ENCODE data around the gene SLC5A7. TPM values are rescaled to one million over a fixed set of nuclear protein-coding genes. Genes with fewer than 3 reads are reported as not detected.

SLC5A7 gene
- polyA plus RNA-seq: under 1 TPM in 1 of 2 donors, not detected in 1; 0.02 TPM

GRCh38 chr2:107986278-107987217, at the start of gene SLC5A7:
TSS of gene SLC5A7 (plus strand) at chr2:107986524. CDS start at chr2:107988156, 1,632 bp downstream.
- Histone ChIP-seq H3K27me3 (ENCODE audit: control insufficient read depth in 1 of 2, insufficient read depth in 2 of 2, low read length in 2 of 2) (peaks cover 0 to 6% of the 10 kb centered on the region in 2 donors), H3K9me3 (ENCODE audit: control insufficient read depth in 2 of 2, insufficient read depth in 1 of 2, low read depth in 1 of 2, low read length in 1 of 2) (no peaks in the 10 kb centered on the region), H3K4me1 (ENCODE audit: control insufficient read depth in 2 of 2, insufficient read depth in 2 of 2, low read length in 1 of 2) (peaks cover 0 to 7% of the 10 kb centered on the region in 2 donors), H3K4me3 (ENCODE audit: low read depth in 1 of 2, low read length in 2 of 2) (peak within 1 kb of the TSS in 1 of 2 donors; percentile 4), H3K36me3 (ENCODE audit: control insufficient read depth in 2 of 2, insufficient read depth in 2 of 2, low read length in 1 of 2) (no peaks in the 10 kb centered on the region), H3K27ac (ENCODE audit: low read depth in 2 of 2, low read length in 1 of 2) (no peak within 1 kb of the TSS)
- WGBS, 2 donors: 7% methylated on average over 70 to 75 of the region's 75 CpGs

- Histone ChIP-seq H3K4me1 (ENCODE audit: control insufficient read depth in 2 of 2, insufficient read depth in 2 of 2, low read length in 1 of 2) (no peaks in the 10 kb centered on the region), H3K27me3 (ENCODE audit: control insufficient read depth in 1 of 2, insufficient read depth in 2 of 2, low read length in 2 of 2) (no peaks in the 10 kb centered on the region), H3K27ac (ENCODE audit: low read depth in 2 of 2, low read length in 1 of 2) (no peak overlapping the region), H3K4me3 (ENCODE audit: low read depth in 1 of 2, low read length in 2 of 2) (no peak overlapping the region), H3K36me3 (ENCODE audit: control insufficient read depth in 2 of 2, insufficient read depth in 2 of 2, low read length in 1 of 2) (no peaks in the 10 kb centered on the region), H3K9me3 (ENCODE audit: control insufficient read depth in 2 of 2, insufficient read depth in 1 of 2, low read depth in 1 of 2, low read length in 1 of 2) (no peaks in the 10 kb centered on the region)
- WGBS, 2 donors: 60 to 65% methylated on average over 4 of the region's 4 CpGs
These were observed 24.9 kb upstream of the SLC5A7 start for GRCh38 chr2:107961395-107961794.

- no peaks in the 10 kb centered on the region for H3K36me3 ChIP-seq (ENCODE audit: control insufficient read depth in 2 of 2, insufficient read depth in 2 of 2, low read length in 1 of 2)
- no peaks in the 10 kb centered on the region for H3K9me3 ChIP-seq (ENCODE audit: control insufficient read depth in 2 of 2, insufficient read depth in 1 of 2, low read depth in 1 of 2, low read length in 1 of 2)
- no peaks in the 10 kb centered on the region for H3K27me3 ChIP-seq (ENCODE audit: control insufficient read depth in 1 of 2, insufficient read depth in 2 of 2, low read length in 2 of 2)
- H3K4me1 ChIP-seq (ENCODE audit: control insufficient read depth in 2 of 2, insufficient read depth in 2 of 2, low read length in 1 of 2): no peaks in the 10 kb centered on the region
- no peak overlapping the region for H3K27ac ChIP-seq (ENCODE audit: low read depth in 2 of 2, low read length in 1 of 2)
- WGBS, 2 donors: 66% methylated on average over 1 of the region's 1 CpG
- no peak overlapping the region for H3K4me3 ChIP-seq (ENCODE audit: low read depth in 1 of 2, low read length in 2 of 2)
These were observed 22.1 kb upstream of the SLC5A7 start for GRCh38 chr2:107964185-107964584.

- Histone ChIP-seq H3K27me3 (ENCODE audit: control insufficient read depth in 1 of 2, insufficient read depth in 2 of 2, low read length in 2 of 2) (peaks cover 0 to 6% of the 10 kb centered on the region in 2 donors), H3K36me3 (ENCODE audit: control insufficient read depth in 2 of 2, insufficient read depth in 2 of 2, low read length in 1 of 2) (no peaks in the 10 kb centered on the region), H3K27ac (ENCODE audit: low read depth in 2 of 2, low read length in 1 of 2) (no peak overlapping the region), H3K9me3 (ENCODE audit: control insufficient read depth in 2 of 2, insufficient read depth in 1 of 2, low read depth in 1 of 2, low read length in 1 of 2) (no peaks in the 10 kb centered on the region), H3K4me3 (ENCODE audit: low read depth in 1 of 2, low read length in 2 of 2) (no peak overlapping the region), H3K4me1 (ENCODE audit: control insufficient read depth in 2 of 2, insufficient read depth in 2 of 2, low read length in 1 of 2) (peaks cover 0 to 7% of the 10 kb centered on the region in 2 donors)
- WGBS, 2 donors: 38 to 54% methylated on average over 2 of the region's 2 CpGs
These were observed 1.6 kb upstream of the SLC5A7 start for GRCh38 chr2:107984707-107985106.

GRCh38 chr2:107988108-107988507, 1.8 kb downstream of the SLC5A7 start:
- peaks cover 0 to 7% of the 10 kb centered on the region in 2 donors for H3K4me1 ChIP-seq (ENCODE audit: control insufficient read depth in 2 of 2, insufficient read depth in 2 of 2, low read length in 1 of 2)
- no peak overlapping the region for H3K27ac ChIP-seq (ENCODE audit: low read depth in 2 of 2, low read length in 1 of 2)
- H3K4me3 ChIP-seq (ENCODE audit: low read depth in 1 of 2, low read length in 2 of 2): no peak overlapping the region
- no peaks in the 10 kb centered on the region for H3K9me3 ChIP-seq (ENCODE audit: control insufficient read depth in 2 of 2, insufficient read depth in 1 of 2, low read depth in 1 of 2, low read length in 1 of 2)
- 92 to 93% methylated on average over 10 of the region's 10 CpGs for WGBS, 2 donors
- peaks cover 0 to 6% of the 10 kb centered on the region in 2 donors for H3K27me3 ChIP-seq (ENCODE audit: control insufficient read depth in 1 of 2, insufficient read depth in 2 of 2, low read length in 2 of 2)
- no peaks in the 10 kb centered on the region for H3K36me3 ChIP-seq (ENCODE audit: control insufficient read depth in 2 of 2, insufficient read depth in 2 of 2, low read length in 1 of 2)

- H3K9me3 ChIP-seq (ENCODE audit: control insufficient read depth in 2 of 2, insufficient read depth in 1 of 2, low read depth in 1 of 2, low read length in 1 of 2): no peaks in the 10 kb centered on the region
- peaks cover 0 to 6% of the 10 kb centered on the region in 2 donors for H3K27me3 ChIP-seq (ENCODE audit: control insufficient read depth in 1 of 2, insufficient read depth in 2 of 2, low read length in 2 of 2)
- 77 to 79% methylated on average over 6 of the region's 6 CpGs for WGBS, 2 donors
- H3K4me3 ChIP-seq (ENCODE audit: low read depth in 1 of 2, low read length in 2 of 2): no peak overlapping the region
- no peak overlapping the region for H3K27ac ChIP-seq (ENCODE audit: low read depth in 2 of 2, low read length in 1 of 2)
- no peaks in the 10 kb centered on the region for H3K36me3 ChIP-seq (ENCODE audit: control insufficient read depth in 2 of 2, insufficient read depth in 2 of 2, low read length in 1 of 2)
- H3K4me1 ChIP-seq (ENCODE audit: control insufficient read depth in 2 of 2, insufficient read depth in 2 of 2, low read length in 1 of 2): peaks cover 0 to 7% of the 10 kb centered on the region in 2 donors
These were observed 3.1 kb downstream of the SLC5A7 start for GRCh38 chr2:107989445-107989844.

- no peaks in the 10 kb centered on the region for H3K36me3 ChIP-seq (ENCODE audit: control insufficient read depth in 2 of 2, insufficient read depth in 2 of 2, low read length in 1 of 2)
- H3K4me1 ChIP-seq (ENCODE audit: control insufficient read depth in 2 of 2, insufficient read depth in 2 of 2, low read length in 1 of 2): peaks cover 0 to 7% of the 10 kb centered on the region in 2 donors
- no peak overlapping the region for H3K4me3 ChIP-seq (ENCODE audit: low read depth in 1 of 2, low read length in 2 of 2)
- peaks cover 0 to 6% of the 10 kb centered on the region in 2 donors for H3K27me3 ChIP-seq (ENCODE audit: control insufficient read depth in 1 of 2, insufficient read depth in 2 of 2, low read length in 2 of 2)
- no peaks in the 10 kb centered on the region for H3K9me3 ChIP-seq (ENCODE audit: control insufficient read depth in 2 of 2, insufficient read depth in 1 of 2, low read depth in 1 of 2, low read length in 1 of 2)
- H3K27ac ChIP-seq (ENCODE audit: low read depth in 2 of 2, low read length in 1 of 2): no peak overlapping the region
These were observed 4.4 kb downstream of the SLC5A7 start for GRCh38 chr2:107990718-107991117.

- H3K36me3 ChIP-seq (ENCODE audit: control insufficient read depth in 2 of 2, insufficient read depth in 2 of 2, low read length in 1 of 2): no peaks in the 10 kb centered on the region
- no peak overlapping the region for H3K4me3 ChIP-seq (ENCODE audit: low read depth in 1 of 2, low read length in 2 of 2)
- WGBS, 2 donors: 55 to 79% methylated on average over 1 of the region's 1 CpG
- H3K27me3 ChIP-seq (ENCODE audit: control insufficient read depth in 1 of 2, insufficient read depth in 2 of 2, low read length in 2 of 2): no peaks in the 10 kb centered on the region
- H3K9me3 ChIP-seq (ENCODE audit: control insufficient read depth in 2 of 2, insufficient read depth in 1 of 2, low read depth in 1 of 2, low read length in 1 of 2): no peaks in the 10 kb centered on the region
- no peak overlapping the region for H3K27ac ChIP-seq (ENCODE audit: low read depth in 2 of 2, low read length in 1 of 2)
- H3K4me1 ChIP-seq (ENCODE audit: control insufficient read depth in 2 of 2, insufficient read depth in 2 of 2, low read length in 1 of 2): no peaks in the 10 kb centered on the region
These were observed 5.7 kb downstream of the SLC5A7 start for GRCh38 chr2:107992069-107992468.

- WGBS, 2 donors: 46 to 63% methylated on average over 2 of the region's 2 CpGs
- no peaks in the 10 kb centered on the region for H3K9me3 ChIP-seq (ENCODE audit: control insufficient read depth in 2 of 2, insufficient read depth in 1 of 2, low read depth in 1 of 2, low read length in 1 of 2)
- H3K4me3 ChIP-seq (ENCODE audit: low read depth in 1 of 2, low read length in 2 of 2): no peak overlapping the region
- H3K36me3 ChIP-seq (ENCODE audit: control insufficient read depth in 2 of 2, insufficient read depth in 2 of 2, low read length in 1 of 2): no peaks in the 10 kb centered on the region
- H3K4me1 ChIP-seq (ENCODE audit: control insufficient read depth in 2 of 2, insufficient read depth in 2 of 2, low read length in 1 of 2): no peaks in the 10 kb centered on the region
- no peak overlapping the region for H3K27ac ChIP-seq (ENCODE audit: low read depth in 2 of 2, low read length in 1 of 2)
- H3K27me3 ChIP-seq (ENCODE audit: control insufficient read depth in 1 of 2, insufficient read depth in 2 of 2, low read length in 2 of 2): no peaks in the 10 kb centered on the region
These were observed 12.8 kb downstream of the SLC5A7 start for GRCh38 chr2:107999158-107999557.

Data from esophagus (tissue), 2 donors.